ENCODE measurements around the gene SPRYD3.
A peak's percentile ranks its signal among the peaks of the same experiment; 100 is the strongest.

SPRYD3 gene

DNA sequence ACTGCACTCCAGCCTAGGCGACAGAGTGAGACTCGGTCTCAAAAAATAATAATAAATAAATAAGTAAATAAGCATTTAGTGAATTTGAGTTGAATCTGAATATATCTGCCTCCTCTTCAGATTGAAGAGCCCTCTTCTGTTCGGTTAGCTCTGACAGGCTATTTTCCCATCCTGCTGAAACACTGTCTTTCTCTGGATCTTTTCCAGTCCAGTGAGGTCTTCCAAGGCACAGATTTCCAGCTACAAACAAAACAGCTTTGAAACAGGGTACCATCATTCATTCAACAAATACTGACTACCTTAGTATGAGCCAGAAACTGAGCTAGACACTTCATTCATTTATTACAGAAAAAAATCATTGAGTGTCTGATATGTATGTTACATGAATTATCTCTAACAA lies 7.2 kb upstream of the SPRYD3 start:
- no peaks in the 10 kb centered on the region for H3K36me3 ChIP-seq (ENCODE audit: control insufficient read depth in 2 of 2, insufficient read depth in 1 of 2, low read length in 2 of 2)
- POLR2A ChIA-PET, result interaction anchor here (0.6 kb wide), 1 partner anchor 8 kb away, joined by 5 read pairs; no protein-coding TSS in a partner anchor
- TF ChIP-seq ZNF549 (tag by site-specific recombination; IDR thresholded peaks at IDR 0.05) (no peak), ZBTB48 (tag by site-specific recombination; IDR thresholded peaks at IDR 0.05) (no peak), ZNF174 (tag by site-specific recombination; IDR thresholded peaks at IDR 0.05) (no peak), ZBTB17 (tag by site-specific recombination; IDR thresholded peaks at IDR 0.05) (no peak), ZNF677 (tag by site-specific recombination; IDR thresholded peaks at IDR 0.05) (no peak), KLF9 (tag by site-specific recombination; IDR thresholded peaks at IDR 0.05; ENCODE audit: low read depth) (no peak), ZNF292 (tag by site-specific recombination; IDR thresholded peaks at IDR 0.05; ENCODE audit: borderline replicate concordance, low read depth) (no peak), ZNF670 (tag by site-specific recombination; IDR thresholded peaks at IDR 0.05; ENCODE audit: low read depth) (no peak), ZNF423 (tag by site-specific recombination; IDR thresholded peaks at IDR 0.05) (no peak), ZNF416 (tag by site-specific recombination; IDR thresholded peaks at IDR 0.05) (no peak), ZNF785 (tag by site-specific recombination; IDR thresholded peaks at IDR 0.05) (no peak)
- TF ChIP-seq, protein P1, sequence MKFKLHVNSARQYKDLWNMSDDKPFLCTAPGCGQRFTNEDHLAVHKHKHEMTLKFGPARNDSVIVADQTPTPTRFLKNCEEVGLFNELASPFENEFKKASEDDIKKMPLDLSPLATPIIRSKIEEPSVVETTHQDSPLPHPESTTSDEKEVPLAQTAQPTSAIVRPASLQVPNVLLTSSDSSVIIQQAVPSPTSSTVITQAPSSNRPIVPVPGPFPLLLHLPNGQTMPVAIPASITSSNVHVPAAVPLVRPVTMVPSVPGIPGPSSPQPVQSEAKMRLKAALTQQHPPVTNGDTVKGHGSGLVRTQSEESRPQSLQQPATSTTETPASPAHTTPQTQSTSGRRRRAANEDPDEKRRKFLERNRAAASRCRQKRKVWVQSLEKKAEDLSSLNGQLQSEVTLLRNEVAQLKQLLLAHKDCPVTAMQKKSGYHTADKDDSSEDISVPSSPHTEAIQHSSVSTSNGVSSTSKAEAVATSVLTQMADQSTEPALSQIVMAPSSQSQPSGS (tag by site-specific recombination; IDR thresholded peaks at IDR 0.05; ENCODE audit: low read depth), result no peak
- TF ChIP-seq, protein P2, sequence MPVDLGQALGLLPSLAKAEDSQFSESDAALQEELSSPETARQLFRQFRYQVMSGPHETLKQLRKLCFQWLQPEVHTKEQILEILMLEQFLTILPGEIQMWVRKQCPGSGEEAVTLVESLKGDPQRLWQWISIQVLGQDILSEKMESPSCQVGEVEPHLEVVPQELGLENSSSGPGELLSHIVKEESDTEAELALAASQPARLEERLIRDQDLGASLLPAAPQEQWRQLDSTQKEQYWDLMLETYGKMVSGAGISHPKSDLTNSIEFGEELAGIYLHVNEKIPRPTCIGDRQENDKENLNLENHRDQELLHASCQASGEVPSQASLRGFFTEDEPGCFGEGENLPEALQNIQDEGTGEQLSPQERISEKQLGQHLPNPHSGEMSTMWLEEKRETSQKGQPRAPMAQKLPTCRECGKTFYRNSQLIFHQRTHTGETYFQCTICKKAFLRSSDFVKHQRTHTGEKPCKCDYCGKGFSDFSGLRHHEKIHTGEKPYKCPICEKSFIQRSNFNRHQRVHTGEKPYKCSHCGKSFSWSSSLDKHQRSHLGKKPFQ (tag by site-specific recombination; IDR thresholded peaks at IDR 0.05), result no peak
- TF ChIP-seq, protein P3, sequence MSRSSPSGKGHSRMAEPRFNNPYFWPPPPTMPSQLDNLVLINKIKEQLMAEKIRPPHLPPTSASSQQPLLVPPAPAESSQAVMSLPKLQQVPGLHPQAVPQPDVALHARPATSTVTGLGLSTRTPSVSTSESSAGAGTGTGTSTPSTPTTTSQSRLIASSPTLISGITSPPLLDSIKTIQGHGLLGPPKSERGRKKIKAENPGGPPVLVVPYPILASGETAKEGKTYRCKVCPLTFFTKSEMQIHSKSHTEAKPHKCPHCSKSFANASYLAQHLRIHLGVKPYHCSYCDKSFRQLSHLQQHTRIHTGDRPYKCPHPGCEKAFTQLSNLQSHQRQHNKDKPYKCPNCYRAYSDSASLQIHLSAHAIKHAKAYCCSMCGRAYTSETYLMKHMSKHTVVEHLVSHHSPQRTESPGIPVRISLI (tag by site-specific recombination; IDR thresholded peaks at IDR 0.05), result no peak
- CTCF ChIA-PET, result interaction anchor here (0.8 to 3.6 kb wide), 5 partner anchors 13 to 40 kb away, joined by 3 to 18 read pairs (median 4); no protein-coding TSS in a partner anchor
- no peak overlapping the region for H3K4me3 ChIP-seq (ENCODE audit: low read depth, low read length)
- no peaks in the 10 kb centered on the region for H3K9me3 ChIP-seq (ENCODE audit: control insufficient read depth, insufficient read depth, low read depth, low read length)
- no peaks in the 10 kb centered on the region for H3K4me1 ChIP-seq (ENCODE audit: control insufficient read depth, insufficient read depth, low read length)
- no peak overlapping the region for H3K27ac ChIP-seq (ENCODE audit: extremely low read depth, low read depth, low read length)

DNA sequence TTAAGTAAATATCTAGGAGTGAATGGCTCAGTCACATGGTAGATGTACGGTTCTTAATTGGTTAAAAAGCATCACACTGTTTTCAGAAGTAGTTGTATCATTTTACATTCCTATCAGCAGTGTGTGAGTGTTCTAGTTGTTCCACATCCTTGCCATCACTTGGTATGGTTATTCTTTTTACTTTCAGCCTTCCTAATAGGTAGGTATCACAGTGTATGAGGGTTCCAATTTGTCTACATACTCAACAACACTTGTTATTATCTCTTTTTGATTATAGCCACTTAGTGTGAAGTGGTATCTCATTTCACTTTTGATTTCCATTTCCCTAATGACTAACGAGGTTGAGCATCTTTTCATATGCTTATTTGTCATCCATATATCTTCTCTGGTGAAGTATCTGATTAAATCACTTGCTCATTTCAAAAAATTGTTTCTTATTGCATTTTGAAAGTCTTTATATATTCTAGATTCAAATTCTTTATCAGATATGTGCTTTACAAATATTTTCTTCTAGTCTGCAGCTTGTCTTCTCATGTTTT lies 3.5 kb upstream of the SPRYD3 start:
- TF ChIP-seq, protein P4, sequence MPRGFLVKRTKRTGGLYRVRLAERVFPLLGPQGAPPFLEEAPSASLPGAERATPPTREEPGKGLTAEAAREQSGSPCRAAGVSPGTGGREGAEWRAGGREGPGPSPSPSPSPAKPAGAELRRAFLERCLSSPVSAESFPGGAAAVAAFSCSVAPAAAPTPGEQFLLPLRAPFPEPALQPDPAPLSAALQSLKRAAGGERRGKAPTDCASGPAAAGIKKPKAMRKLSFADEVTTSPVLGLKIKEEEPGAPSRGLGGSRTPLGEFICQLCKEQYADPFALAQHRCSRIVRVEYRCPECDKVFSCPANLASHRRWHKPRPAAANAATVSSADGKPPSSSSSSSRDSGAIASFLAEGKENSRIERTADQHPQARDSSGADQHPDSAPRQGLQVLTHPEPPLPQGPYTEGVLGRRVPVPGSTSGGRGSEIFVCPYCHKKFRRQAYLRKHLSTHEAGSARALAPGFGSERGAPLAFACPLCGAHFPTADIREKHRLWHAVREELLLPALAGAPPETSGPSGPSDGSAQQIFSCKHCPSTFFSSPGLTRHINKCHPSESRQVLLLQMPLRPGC (tag by site-specific recombination; IDR thresholded peaks at IDR 0.05), result no peak
- peak; percentile 65 for TF ChIP-seq SP7 (tag by site-specific recombination; IDR thresholded peaks at IDR 0.05)
- TF ChIP-seq ZNF184 (tag by site-specific recombination; IDR thresholded peaks at IDR 0.05), result peak; percentile 99
- Histone ChIP-seq H3K4me3 (ENCODE audit: low read depth, low read length) (no peak overlapping the region), H3K4me1 (ENCODE audit: control insufficient read depth, insufficient read depth, low read length) (peaks cover 2% of the 10 kb centered on the region; the same call in 1 of the 2 replicates), H3K9me3 (ENCODE audit: control insufficient read depth, insufficient read depth, low read depth, low read length) (no peaks in the 10 kb centered on the region), H3K36me3 (ENCODE audit: control insufficient read depth in 2 of 2, insufficient read depth in 1 of 2, low read length in 2 of 2) (no peaks in the 10 kb centered on the region), H3K27ac (ENCODE audit: extremely low read depth, low read depth, low read length) (no peak overlapping the region)
- ChIA-PET CTCF (interaction anchor here (0.7 to 1.5 kb wide), 3 partner anchors 16 to 17 kb away, joined by 3 read pairs; no protein-coding TSS in a partner anchor), POLR2A (no interaction called here)
